Measurements from ENCODE around the gene OBSL1.

Gene OBSL1

DNA sequence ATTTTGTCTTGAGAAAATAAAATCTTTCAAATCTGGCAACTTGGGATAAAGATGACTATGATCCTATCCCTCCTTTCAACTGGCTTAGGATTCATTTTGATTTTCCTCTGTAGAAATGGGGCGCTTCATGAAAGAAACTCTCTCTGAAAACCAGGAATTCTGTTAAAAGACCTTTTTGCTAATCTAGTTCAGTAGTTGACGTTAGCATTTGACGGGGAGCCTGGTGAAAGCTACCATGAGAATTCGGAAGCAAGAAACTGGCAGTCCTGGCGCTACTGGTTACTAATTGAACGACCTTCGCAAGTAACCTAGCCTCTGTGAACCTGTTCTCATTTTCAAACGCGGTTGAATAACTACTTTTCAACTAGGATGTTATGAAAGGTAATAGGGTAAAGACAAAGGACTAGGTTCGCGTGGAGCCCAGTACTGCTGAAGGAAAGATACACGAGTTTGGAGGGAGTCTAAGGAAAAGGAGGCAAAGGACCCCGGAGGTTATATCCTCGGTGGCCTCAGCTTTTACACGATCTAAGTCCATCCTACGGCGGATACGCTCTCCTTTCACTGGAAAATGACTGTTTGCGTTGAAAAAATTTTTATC, 25.7 kb upstream of the OBSL1 start:
- no peak for DNase-seq (ENCODE audit: low read depth in 2 of 2)

DNA sequence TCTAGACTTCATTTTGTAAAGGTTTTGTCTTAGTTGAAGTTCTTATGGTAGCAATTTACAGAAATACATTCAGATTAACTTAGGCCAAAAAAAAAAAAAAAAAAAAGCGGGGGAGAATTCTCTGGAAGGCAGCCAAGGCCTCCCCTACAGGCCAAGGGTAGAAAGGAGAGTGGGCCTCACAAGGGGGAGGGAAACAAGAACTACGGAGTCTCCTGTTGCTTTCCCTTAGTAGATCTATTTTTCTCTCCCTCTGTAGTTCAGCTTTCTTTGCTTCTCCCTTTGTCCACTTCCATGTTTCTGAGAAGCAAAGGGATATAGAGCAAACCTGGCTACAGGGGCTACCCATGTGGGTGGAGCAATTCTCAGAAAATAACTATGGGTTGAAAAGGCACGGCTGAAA, 23.9 kb upstream of the OBSL1 start:
- DNase-seq (ENCODE audit: low read depth in 2 of 2), result no peak

DNA sequence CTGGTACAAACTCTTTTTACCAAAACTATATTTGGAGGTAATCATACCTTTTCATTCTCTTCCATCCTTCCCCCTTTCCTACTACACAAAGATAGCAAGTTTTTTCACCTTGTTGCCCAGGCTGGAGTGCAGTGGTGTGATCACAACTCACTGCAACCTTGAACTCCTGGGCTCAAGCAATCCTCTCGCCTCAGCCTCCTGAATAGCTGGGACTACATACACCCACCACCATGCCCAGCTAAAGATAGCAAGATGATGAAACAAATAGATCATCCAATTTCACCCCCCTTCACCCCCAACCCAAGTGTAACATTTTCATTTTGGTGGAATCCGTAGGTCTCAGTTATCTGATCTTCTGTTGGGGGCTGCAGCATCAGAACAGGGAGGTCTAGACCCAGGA, 21.8 kb upstream of the OBSL1 start:
- no peak for DNase-seq (ENCODE audit: low read depth in 2 of 2)

DNA sequence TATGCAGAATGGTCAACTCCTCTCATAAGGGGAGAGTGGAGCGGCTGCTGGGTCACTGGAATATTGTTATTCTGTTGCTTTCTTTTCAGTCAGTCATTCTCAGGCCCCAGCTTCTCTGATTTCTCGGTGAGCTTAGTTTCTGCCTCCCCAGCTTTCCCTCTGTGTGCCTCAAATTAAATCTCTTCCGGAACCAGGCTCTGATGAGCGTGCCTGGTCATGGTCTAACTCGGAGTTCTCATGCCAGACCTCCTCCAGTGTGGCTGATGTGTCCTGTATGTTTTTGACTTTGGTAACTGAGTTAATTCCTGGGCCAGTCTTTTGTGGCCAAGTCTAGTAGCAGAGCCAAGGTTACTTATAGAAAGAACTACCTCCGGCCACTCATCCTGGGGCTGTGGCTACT, 21.4 kb upstream of the OBSL1 start:
- no peak for DNase-seq (ENCODE audit: low read depth in 2 of 2)

DNA sequence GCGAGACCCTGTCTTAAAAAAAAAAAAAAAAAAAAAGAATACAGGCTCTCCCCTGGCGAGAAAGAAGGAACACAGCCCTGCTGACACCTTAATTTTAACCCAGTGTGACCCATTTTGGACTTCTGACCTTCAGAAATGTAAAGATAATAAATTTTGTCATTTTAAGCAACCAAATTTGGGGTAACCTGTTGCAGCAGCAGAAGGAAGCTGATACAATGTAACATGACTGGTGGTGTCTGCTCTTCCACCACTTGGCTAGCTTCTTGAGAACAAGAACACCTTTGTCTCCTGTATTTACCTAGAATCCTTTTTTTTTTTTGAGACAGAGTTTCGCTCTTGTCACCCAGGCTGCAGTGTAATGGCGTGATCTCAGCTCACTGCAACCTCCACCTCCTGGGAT, 19.8 kb upstream of the OBSL1 start:
- DNase-seq (ENCODE audit: low read depth in 2 of 2), result no peak

DNA sequence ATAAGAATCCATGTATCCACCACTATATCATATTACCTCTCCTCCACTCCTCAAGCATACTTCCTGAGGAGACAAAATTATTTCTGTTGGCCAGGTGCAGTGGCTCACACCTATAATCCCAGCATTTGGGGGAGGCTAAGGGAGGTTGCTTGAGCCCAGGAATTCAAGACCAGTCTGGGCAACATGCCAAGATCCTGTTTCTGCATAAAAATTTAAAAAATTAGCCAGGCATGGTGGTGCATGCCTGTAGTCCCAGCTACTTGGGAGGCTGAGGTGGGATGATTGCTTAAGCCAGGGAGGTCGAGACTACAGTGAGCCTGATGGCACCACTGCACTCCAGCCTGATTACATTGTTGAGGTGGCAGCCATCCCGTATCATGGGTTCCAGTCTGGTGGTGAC, 10.0 kb upstream of the OBSL1 start:
- DNase-seq (ENCODE audit: low read depth in 2 of 2), result no peak

DNA sequence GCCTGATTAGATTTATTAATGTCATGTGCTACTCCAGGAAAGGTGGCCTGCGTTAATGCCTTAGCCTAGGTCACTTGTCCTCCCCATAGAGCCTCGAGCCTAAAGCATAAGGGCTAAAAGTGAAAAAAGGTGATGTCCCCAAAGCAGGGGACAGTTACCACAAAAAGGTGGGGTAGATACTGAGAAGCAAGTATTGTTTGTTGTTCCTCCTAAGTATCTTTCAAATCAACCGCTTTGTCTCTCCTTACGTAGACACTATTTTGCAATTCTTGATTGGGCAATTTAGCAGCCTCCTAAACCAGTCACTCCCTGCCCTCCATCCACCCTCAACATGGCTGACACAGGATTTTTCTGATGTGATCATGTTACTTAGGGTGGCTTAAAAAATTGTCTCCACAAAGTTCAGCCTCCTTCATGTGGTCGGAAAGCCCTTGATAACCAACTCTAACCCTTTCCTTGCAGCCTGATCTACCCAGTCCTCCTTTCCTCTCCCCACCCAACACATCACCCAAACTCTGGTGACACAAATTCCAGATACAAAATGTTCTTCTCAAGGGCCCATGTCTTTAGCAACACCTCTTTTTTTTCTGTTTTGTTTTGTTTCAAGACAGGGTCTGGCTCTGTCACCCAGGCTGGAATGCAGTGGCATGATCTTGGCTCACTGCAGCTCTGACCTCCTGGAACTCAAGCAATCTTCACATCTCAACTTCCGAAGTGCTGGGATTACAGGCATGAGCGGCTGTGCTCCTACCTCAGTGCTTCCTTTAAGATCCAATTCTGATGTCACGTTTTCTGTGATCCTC, 7.7 kb upstream of the OBSL1 start:
- DNase-seq (ENCODE audit: low read depth in 2 of 2), result no peak

DNA sequence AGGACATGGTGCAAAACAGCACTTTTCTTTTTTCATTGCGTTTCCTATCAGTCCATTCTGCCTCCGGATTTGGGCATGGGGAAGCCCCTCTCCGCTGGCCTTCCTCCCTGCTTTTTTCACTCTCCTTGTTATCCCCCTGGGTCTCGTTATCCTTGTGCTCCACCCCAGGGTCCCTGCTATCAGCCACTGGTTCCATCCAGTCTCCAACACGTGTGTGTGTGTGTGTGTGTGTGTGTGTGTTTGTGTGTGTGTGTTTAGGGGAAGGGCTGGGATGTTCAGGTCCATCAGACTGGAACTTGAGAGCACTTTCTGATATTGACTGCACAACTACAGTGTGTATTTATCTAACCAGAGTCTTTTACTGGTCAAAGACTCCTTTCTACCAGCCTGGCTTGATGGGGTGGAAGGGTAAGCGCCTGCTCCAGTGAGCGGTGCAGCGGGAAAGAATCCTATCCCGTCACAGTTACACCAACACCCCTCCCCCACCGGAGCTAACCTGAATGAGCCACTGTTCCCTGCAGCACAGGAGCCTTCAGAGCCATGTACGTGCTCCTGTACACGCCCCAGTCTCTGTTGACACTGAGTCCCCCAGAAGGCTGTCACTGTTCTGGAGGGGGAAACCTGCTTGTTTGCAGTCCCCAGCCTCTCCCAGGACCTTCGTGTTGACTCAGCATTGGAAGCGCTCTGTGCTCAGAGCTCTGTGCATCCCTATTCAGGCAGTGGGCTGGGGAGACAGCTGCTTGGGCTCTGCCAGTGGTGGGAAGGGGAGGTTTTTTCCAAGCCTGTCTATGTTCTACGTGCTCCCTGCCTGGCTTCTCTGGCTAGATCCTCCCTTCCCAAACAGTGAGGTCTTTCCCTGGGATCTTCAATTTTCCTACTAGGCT, 5.4 kb upstream of the OBSL1 start:
- no peak for DNase-seq (ENCODE audit: low read depth in 2 of 2)

DNA sequence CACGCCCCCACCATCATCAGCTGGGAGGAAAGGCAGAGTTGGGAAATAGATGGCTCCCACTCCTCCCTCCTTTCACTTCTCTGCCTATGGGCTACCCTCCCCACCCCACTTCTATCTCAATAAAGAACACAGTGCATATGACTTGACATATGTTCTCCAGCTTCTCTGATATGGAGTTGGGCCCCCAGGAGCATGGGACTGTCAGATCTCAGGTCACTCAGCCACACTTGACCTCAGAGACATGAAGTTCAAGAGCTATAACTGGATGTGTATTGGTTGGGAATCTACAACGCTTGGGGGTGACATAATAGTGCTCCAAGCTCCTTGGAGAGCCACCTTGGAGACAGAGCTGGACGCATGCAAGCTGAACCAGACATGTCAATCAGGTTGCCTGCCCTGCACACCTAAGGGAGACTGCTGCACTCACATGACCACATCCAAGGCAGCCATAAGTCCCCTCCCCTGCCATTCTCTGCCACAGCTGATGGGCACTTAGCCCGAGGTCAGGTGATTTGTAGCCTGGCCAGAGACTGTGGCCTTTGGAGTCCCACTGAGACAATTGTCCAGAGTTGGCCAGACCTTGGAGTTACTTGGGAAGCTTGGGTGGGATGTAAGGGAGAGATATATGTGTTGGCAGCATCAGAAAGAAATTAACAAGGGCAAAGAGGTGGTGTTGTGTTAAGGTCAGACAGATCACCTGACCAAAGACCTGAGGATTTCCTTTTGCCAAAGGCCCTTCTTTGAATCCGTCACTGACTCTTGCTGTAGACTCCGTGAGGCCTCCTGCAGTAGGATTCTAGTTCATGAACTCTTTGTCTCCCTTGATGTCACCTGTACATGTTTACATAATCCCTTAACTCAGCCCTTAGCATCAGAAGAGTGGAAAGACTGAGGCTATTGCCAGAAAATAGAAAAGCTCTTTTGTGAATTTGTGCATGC, 4.5 kb upstream of the OBSL1 start:
- no peak for DNase-seq (ENCODE audit: low read depth in 2 of 2)

DNA sequence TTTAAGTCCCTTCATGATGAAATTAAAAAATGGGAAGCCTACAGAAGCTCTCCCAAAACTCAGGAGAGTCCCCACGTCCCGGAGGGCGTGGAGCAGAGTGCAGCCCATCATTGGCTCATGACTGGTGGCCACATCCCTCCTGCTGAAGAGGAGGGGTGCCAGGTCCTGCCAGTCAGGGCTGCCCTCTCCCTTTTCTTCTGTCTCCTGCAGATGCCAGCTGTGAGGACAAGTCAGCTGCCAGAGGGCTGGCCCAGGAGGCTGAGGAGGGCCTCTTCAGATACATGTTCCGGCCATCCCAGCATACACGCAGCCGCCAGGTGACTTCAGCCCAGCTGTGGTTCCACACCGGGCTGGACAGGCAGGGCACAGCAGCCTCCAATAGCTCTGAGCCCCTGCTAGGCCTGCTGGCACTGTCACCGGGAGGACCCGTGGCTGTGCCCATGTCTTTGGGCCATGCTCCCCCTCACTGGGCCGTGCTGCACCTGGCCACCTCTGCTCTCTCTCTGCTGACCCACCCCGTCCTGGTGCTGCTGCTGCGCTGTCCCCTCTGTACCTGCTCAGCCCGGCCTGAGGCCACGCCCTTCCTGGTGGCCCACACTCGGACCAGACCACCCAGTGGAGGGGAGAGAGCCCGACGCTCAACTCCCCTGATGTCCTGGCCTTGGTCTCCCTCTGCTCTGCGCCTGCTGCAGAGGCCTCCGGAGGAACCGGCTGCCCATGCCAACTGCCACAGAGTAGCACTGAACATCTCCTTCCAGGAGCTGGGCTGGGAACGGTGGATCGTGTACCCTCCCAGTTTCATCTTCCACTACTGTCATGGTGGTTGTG, 3.4 kb upstream of the OBSL1 start:
- DNase-seq (ENCODE audit: low read depth in 2 of 2), result no peak

DNA sequence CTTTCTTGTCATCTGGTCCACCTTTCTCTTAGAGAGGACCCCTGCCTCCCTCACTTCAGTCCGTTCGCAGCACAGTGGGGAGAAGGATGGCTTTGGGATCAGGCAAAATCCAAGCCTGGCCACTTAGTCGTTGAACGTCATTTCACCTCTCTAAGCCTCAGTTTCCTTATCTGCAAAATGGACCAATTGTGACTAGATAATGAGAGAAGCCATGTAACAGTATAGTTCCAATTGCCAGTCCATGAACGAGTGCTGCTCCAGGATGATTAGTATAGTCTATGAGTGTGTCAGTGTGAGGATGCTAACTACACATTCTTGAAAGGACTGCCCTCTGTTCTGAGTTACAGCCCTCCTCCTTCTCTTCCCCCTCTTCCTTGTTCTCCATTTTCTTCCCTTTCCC, 1.8 kb upstream of the OBSL1 start:
- no peak for DNase-seq (ENCODE audit: low read depth in 2 of 2)

DNA sequence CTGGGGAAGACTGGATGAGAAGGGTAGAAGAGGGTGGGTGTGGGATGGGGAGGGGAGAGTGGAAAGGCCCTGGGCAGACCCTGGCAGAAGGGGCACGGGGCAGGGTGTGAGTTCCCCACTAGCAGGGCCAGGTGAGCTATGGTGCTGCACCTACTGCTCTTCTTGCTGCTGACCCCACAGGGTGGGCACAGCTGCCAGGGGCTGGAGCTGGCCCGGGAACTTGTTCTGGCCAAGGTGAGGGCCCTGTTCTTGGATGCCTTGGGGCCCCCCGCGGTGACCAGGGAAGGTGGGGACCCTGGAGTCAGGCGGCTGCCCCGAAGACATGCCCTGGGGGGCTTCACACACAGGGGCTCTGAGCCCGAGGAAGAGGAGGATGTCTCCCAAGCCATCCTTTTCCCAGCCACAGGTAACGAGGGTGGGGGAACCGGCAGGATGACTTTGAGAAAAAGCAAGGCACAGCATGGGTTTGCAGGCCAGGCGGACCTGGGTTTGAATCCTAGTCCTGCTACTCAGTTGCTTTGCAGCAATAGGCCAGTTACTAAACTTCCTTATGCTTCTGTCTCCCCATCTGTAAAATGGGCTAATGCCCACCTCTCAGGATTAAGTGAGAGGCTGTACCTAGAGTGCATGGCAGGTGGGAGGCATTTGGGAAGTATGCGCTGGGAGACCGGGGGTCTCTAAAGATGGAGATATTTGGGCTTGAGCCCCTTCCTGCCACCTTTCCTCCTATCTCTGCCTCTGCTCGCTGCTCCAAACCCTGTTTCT, 1.1 kb upstream of the OBSL1 start, which contains the start of gene INHA:
Gene INHA, plus strand, starts transcription at position 74 of the 765 bp plus-strand sequence. Its CDS starts 65 bp downstream, at position 139.
- no peak for DNase-seq (ENCODE audit: low read depth in 2 of 2)

DNA sequence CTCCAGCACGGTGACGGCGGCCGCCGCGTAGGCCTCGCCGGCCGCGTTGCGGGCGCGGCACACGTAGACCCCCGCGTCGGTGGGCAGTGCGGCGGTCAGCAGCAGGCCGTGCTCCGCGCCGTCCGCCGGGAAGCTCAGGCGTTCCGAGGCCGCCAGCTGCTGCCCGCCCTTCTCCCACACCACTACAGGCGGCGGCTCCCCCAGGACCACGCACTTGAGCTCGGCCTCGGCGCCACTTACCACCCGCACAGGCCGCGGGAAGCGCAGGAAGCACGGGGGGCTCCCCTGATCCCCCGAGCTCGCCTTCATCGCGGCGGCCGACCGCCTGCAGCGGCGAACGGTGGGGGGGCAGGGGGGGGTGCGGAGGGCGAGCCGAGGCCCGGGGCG, 422 bp downstream of the OBSL1 start:
- DNase-seq (ENCODE audit: low read depth in 2 of 2), result no peak

DNA sequence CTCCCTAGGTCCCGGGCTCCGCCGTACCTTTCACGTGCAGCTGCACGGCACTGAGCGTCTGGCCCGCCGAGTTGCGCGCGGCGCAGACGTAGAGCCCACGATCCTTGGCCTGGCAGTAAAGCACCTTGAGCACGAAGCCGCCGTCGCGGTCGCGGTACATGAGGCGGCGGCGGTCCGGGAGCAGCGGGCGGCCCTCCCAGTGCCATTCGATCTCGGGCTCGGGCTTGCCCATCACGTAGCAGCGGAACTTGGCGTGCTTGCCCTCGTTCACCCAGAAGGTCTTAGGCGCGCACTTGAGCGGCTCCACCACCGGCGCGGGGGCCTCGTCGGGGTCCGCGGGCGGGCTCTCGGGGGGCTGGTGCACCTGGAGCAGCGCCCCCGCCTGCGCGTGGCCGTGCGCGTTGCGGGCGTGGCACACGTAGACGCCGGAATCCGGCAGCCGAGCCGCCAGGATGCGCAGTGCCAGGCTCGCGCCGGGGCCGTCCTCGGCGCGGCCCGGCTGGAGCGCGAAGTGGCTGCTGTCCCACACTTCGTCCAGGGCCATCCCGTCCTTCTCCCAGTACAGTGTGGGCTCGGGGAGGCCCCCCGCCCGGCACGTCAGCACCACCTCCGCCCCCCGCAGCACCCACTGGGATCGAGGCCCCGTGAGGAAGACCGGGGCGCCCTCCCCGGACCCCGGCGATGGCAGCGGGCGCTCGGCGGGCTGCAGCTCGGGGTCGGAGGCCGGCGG, 980 bp downstream of the OBSL1 start:
- no peak for DNase-seq (ENCODE audit: low read depth in 2 of 2)

DNA sequence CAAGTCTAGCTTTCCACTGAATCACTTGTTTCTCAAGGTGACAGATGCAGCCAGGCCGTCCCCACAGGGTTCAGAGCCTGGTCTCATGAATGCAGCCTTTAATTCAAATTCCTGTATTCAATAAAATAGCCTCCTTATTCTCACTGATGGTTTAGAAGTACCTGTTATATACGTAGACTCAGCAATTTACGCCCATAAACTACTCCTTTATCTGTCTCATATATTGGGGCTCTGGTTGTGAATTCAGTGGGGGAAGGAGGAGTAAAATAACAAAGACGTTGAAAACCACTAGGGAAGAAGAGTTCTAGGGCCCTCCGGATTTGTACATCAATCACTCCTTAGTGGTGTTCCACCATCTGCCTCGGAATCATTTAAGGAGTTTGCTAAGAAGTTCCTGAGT, 1.7 kb downstream of the OBSL1 start:
- DNase-seq (ENCODE audit: low read depth in 2 of 2), result no peak

DNA sequence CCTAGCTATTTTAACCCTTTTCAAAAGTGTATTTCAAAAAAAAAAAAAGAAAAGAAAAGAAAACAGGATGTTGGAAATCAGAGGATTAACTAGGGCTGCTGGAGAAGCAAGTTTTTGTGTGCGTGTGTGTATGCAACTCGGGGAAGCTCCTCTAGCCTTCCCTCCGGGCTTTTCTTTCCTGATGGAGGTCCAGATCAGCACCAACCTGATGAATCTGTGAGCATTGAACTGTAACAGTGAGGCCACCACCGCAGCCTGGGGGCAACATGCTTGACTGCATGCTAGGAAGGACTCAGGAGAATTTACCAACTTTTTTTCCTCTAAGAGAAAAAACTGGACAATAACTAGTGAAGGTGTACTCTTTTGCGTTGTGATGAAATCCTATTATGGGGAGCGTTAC, 2.3 kb downstream of the OBSL1 start:
- no peak for DNase-seq (ENCODE audit: low read depth in 2 of 2)

DNA sequence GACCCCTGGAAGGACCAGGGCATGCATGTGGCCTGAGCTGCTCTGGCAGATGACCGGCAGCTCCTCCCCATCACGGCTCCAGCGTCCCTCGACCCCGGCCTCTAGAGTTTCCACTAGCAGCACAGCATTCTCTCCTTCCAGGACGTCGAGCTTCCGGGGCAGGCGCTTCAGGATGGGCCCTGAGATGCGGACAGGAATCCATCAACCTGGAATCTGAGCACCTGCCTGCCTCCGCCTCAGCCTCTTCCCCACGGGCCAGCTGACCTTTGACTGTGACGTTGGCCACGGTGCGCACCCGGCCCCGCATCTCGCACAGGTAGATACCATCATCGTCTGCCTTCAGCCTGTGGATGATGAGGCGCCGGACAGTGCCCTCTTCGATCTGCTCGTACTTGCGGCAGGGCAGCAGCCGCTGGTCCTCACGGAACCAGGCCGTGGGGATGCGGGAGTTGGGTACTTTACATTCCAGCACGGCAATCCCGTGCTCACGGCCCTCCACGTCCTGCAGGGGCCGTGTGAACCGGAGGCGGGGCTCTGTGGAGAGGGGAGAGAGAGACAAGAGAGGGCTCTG, 3.5 kb downstream of the OBSL1 start:
- DNase-seq (ENCODE audit: low read depth in 2 of 2), result no peak

DNA sequence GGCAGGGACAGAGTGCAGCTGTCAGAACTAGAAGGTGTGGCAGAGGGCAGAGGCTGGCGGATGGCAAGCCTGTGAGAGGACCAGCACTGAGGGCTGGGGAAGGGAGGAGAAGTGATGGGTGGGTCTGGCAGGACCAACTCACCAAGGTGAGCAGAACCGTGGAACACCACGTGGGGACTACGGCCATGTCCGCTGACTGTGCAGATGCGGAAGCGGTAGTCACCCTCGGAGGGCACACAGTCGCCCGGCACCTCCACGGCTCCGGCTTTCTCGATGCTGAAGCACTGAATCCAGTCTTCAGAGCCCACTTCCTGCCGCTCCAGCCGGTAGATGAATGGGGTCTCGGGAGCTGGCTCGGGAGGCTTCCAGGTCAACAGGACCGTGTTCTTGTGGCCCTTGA, 4.2 kb downstream of the OBSL1 start:
- DNase-seq (ENCODE audit: low read depth in 2 of 2), result no peak

DNA sequence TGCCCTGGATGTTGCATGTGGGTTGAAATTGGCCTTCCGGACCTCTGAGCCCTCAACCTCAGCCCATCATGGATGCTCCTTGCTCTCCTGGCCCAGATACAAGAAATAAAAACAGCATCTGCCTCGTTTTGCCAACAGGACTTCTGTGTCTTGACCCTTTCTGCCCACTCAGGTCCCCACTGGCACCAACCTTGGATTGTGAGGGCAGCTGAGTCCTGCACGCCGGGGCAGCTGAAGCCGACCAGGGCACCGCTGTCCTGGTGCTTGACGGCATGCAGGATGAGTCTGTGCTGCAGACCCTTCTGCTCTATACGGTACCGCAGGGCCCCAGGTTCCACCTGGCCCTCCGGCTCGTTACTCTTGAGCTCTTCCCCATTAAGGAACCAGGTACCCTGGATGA, 4.7 kb downstream of the OBSL1 start:
- DNase-seq (ENCODE audit: low read depth in 2 of 2), result no peak
